Right lung (tissue), 10 donors: ENCODE data around the gene DZIP1. TPM values are rescaled to one million over a fixed set of nuclear protein-coding genes. Genes with fewer than 3 reads are reported as not detected.
"Not testable (repeated sequence)": the region's sequence is repeated elsewhere in the genome, so short reads cannot be mapped to it uniquely, and the experiment has no call there.

ENCODE experiments used
- DNase-seq, 2 donors: peaks; one replicate each; pipeline ENCODE4 v3.0.0-alpha.2; 2013
- long read RNA-seq, 8 donors: transcript quantifications; one replicate each; lab custom pipeline, GENCODE V29; 2026
- polyA plus RNA-seq, 5 donors: library from polyadenylated mRNA; unstranded; fragments of 120-200 nt; gene quantifications; one replicate each; pipeline versions ENCODE4 v1.2.1 to v1.2.3, GENCODE V29; 2013; ENCODE audit warnings: inconsistent platforms in 1 of 5, low replicate concordance in 1 of 5; ENCODE audit not compliant: insufficient read length in 5 of 5, insufficient read depth in 1 of 5

DZIP1 gene
- polyA plus RNA-seq = 10 to 100 TPM; 42.9 to 48.8 (median 45.4) TPM
- long read RNA-seq, donor 1, partial matches to known transcripts = 76 of 82 reads
- long read RNA-seq, donor 1, other reads (novel, unspliced or antisense) = 5 of 82 reads
- long read RNA-seq, donor 2, partial matches to known transcripts = 0 of 1 reads
- long read RNA-seq, donor 2, other reads (novel, unspliced or antisense) = 0 of 1 reads
- long read RNA-seq, donor 3, partial matches to known transcripts = 32 of 33 reads
- long read RNA-seq, donor 3, other reads (novel, unspliced or antisense) = 0 of 33 reads
- long read RNA-seq, donor 4, partial matches to known transcripts = 38 of 40 reads
- long read RNA-seq, donor 4, other reads (novel, unspliced or antisense) = 0 of 40 reads
- long read RNA-seq, donor 5, partial matches to known transcripts = 47 of 59 reads
- long read RNA-seq, donor 5, other reads (novel, unspliced or antisense) = 10 of 59 reads
- long read RNA-seq, donor 6, full-length matches to known transcripts = 5 of 5 reads
- long read RNA-seq, donor 6, partial matches to known transcripts = 0 of 5 reads
- long read RNA-seq, donor 6, other reads (novel, unspliced or antisense) = 0 of 5 reads
- long read RNA-seq, donor 7, partial matches to known transcripts = 0 of 3 reads
- long read RNA-seq, donor 7, other reads (novel, unspliced or antisense) = 0 of 3 reads
- long read RNA-seq, donor 8, partial matches to known transcripts = 0 of 1 reads
- long read RNA-seq, donor 8, other reads (novel, unspliced or antisense) = 0 of 1 reads

DNA sequence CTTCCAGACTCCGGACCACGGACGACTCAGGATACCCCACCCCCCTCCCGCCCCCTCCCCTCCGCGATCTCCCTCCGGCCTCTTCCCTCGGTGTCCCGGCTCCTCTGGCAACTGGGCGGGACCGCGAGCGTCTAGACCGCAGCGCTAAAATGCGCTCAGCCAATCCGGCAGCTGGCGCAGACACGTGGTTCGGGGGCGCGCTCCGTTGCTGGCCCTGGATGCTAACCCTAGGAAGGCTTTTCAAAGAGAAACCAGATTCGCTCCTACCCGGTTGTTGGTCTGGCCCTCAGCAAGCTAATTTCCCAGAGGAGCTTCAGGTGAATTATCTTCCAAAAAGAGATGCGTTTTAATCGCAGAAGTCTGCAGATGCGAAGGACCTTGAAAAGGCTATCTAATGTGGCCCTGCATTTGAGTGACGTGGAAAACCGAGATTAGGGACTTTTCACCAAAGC is at the start of gene DZIP1:
TSS of gene DZIP1 (minus strand) at position 106 of the 452 bp plus-strand sequence. CDS start 2,677 bp downstream, outside the sequence.
- DNase-seq = peak; percentile 83 to 86

DNA sequence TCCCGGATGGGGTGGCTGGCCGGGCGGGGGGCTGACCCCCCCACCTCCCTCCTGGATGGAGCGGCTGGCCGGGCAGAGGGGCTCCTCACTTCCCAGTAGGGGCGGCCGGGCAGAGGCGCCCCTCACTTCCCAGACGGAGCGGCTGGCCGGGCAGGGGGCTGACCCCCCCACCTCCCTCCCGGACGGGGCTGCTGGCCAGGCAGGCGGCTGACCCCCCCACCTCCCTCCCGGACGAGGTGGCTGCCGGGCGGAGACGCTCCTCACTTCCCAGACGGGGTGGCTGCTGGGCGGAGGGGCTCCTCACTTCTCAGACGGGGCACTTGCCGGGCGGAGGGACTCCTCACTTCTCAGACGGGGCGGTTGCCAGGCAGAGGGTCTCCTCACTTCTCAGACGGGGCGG is 46.5 kb upstream of the DZIP1 start:
- not testable (repeated sequence) for DNase-seq

GRCh38 chr13:95689582-95689926 is 45.0 kb upstream of the DZIP1 start:
- DNase-seq = no peak

DNA sequence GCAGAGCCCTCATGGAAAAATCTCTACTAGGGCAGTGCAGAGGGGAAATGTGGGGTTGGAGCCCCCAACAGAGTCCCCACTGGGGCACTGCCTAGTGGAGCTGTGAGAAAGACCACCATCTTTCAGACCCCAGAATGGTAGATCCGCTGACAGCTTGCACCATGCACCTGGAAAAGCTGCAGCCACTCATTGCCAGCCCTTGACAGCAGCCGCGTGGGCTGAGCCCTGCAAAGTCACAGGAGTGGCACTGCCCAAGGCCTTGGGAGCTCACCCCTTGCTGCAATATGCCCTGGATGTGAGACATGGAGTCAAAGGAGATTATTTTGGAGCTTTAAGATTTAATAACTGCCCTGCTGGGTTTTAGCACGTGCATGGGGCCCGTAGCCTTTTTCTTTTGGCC is 40.5 kb upstream of the DZIP1 start:
- not testable (repeated sequence) for DNase-seq

GRCh38 chr13:95684418-95684817 is 39.9 kb upstream of the DZIP1 start:
- DNase-seq = no peak

- no peak for DNase-seq
Measured at GRCh38 chr13:95679722-95680121, 35.2 kb upstream of the DZIP1 start.

DNA sequence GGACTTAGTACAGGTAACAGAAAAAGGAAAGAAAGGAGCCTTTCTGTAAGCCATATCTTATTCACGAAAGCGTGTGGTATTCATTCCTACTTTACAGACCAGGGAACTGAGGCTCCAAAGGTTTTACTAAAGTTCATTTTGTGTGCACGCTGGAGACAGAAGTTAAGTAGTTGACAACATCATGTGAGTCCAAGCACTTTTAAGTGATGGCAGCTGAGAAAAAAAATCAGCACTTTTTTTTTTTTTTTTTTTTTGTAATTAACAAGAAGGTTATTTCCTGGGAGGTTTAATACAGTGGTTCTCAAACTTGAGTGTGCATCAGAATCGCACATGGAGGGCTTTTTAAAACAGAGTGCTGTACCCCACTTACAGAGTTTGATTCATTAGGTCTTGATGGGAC is 34.5 kb upstream of the DZIP1 start:
- no peak for DNase-seq

GRCh38 chr13:95677564-95678266 is 33.2 kb upstream of the DZIP1 start:
- DNase-seq = peak; percentile 16

GRCh38 chr13:95676762-95677563 is 32.5 kb upstream of the DZIP1 start, which contains the start of gene DNAJC3:
DNAJC3 (plus strand) TSS chr13:95677139; CDS start chr13:95677256, 117 bp downstream.
- DNase-seq = peak; percentile 99

DNA sequence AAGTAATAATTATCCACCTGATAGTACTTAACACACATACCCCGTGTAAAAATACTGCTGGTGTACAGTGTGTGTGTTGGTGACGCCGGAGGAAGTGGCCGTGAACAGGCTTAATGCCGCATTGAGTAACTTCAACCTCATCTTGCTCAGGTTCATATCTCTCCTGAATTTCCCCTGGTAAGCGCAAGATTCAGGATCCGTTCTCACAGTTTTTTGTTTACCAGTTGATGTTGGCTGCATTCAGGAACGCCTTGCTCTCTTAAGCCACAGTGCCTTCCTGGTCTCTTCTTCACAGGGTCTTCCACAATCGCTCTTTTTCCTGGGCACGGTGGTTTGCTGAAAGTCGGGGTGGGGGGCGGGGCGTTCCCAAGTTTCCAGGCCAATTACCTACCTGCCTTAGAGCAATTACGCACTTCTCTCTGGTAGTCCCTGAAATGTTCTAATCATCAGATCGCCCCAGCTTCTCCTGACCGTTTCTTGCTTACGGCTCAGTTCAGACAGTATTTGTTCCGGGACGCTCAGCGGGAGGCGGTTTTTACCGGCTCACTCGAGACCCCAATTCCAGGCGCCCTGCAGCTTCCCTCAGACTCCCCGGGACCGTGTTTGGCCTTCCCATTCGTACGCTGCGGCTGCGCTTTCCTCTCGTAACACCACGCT is 31.7 kb upstream of the DZIP1 start:
- peak in 1 of 2 donors; percentile 47 for DNase-seq

DNA sequence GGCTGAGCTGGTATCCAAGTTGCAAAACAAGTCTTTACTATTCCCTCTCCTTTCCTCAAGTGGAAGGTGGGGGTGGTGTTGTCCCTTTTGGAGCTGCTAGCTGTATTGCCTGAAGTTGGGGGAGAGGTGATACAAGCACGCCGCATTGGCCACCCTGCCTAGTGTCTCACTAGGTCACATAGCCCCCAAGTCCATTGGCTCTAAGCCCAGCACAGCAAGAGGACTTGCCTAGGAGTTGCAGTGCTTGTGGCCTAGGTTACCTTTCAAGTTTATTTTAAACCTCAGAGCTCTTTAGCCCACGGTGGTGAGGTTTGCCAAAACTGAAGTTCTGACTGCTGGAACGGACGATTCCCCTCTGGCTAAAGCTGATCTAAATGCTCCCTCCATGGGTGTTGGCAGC is 27.1 kb upstream of the DZIP1 start:
- DNase-seq = no peak

DNA sequence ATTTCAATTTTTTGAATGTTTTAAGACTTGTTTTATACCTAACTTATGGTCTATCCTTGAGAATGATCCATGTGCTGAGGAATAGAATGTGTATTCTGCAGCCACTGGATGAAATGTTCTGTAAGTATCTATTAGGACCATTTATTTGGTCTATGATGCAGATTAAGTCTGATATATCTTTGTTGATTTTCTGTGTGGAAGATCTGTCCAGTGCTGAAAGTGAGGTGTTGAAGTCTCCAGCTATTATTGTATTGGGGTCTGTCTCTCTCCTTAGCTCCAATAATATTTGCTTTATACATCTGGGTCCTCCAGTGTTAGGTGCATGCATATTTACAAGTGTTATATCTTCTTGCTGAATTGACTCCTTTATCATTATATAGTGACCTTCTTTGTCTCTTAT is 22.7 kb upstream of the DZIP1 start:
- DNase-seq = not testable (repeated sequence)

DNA sequence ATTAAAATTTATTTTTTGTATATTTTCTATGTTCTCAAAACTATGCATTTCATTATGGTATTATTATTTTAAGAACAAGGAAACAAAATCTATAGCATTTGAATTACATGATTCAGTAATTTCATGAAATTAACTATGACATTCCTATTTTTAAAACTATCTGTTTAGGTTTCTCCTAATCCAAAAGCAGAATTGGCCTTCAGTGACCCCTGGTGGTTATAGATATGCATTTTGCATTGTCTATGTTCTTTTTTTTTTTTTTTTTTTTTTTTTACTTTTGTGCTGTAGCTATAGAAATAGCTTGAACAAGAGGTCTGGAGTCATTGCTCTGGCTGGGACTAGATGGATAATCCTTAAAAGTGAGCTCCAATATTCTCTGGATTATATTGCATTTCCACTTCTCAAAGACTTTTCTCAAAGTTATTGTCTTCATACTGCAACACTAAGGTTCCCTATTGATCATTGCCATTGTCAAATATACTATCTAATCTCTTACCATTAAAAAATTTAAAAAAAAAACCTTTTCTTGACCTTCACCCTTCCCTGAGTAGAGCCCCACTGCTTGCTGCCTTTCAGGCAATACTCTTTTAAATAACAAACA is 16.6 kb upstream of the DZIP1 start:
- DNase-seq = peak; percentile 16 to 36

- DNase-seq = no peak
Measured at GRCh38 chr13:95659500-95659899, 15.0 kb upstream of the DZIP1 start.

DNA sequence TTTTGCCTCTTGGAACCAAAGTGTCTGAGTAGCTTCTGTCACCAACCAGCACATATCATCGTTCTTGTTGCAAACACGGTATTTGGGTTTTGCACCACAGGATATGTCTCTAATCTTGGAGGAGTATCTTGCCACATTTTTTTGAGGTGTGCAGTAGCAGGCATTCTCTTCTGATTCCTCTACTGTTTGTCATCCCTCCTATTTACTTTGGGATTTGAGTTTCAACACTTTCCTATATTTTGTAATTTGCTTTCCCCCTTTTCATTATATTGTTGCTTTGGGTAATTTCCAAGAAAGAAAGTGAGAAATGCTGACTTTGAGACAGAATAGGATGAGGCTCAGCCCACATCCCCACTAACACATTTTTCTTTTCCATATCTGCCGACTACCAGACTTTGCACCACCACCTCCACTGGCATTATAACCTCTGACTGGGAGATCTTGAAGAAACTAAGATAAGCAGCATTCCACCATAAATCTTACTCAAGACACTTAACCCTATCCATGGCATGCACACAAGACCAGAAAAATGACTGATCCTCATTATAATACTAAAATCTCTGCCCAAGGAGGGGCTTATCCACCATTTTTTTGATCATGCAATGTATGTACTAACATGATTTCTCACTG is 12.0 kb upstream of the DZIP1 start:
- no peak for DNase-seq

GRCh38 chr13:95652821-95653220 is 8.3 kb upstream of the DZIP1 start:
- DNase-seq = no peak

- DNase-seq = no peak
Measured at GRCh38 chr13:95652244-95652764, 7.8 kb upstream of the DZIP1 start.

- DNase-seq = no peak
Measured at GRCh38 chr13:95650696-95651095, 6.2 kb upstream of the DZIP1 start.

- DNase-seq = no peak
Measured at GRCh38 chr13:95647321-95647720, 2.8 kb upstream of the DZIP1 start.
